HG03442 (cell line): Measurements from ENCODE around the gene ARHGEF33.

Experiments used
- ATAC-seq: cut with Tn5 transposase; IDR thresholded peaks from one replicate; pipeline ENCODE4 v1.9.1; 2021; ENCODE audit warnings: mild to moderate bottlenecking, moderate library complexity; ENCODE audit not compliant: unreplicated experiment

ARHGEF33 gene

GRCh38 chr2:39007875-39008504, 118.3 kb downstream of the ARHGEF33 start:
- ATAC-seq = no peak

- ATAC-seq = no peak
These were observed 119.0 kb downstream of the ARHGEF33 start for GRCh38 chr2:39008665-39009064.

- no peak for ATAC-seq
These were observed 124.2 kb downstream of the ARHGEF33 start for GRCh38 chr2:39013871-39014270.

- no peak for ATAC-seq
These were observed 125.7 kb downstream of the ARHGEF33 start for GRCh38 chr2:39015424-39015823.

GRCh38 chr2:39017334-39017733, 127.7 kb downstream of the ARHGEF33 start:
- ATAC-seq = no peak

GRCh38 chr2:39018638-39019037, 129.0 kb downstream of the ARHGEF33 start:
- ATAC-seq = no peak

- no peak for ATAC-seq
These were observed 130.7 kb downstream of the ARHGEF33 start for GRCh38 chr2:39020383-39020782.

GRCh38 chr2:39022642-39023235, 133.1 kb downstream of the ARHGEF33 start:
- ATAC-seq = no peak

- ATAC-seq = no peak
These were observed 134.0 kb downstream of the ARHGEF33 start for GRCh38 chr2:39023649-39024048.

- no peak for ATAC-seq
These were observed 135.2 kb downstream of the ARHGEF33 start for GRCh38 chr2:39024833-39025232.
